HG03460 (cell line): ENCODE measurements around the gene MGAT4C.

Experiments
- ATAC-seq: cut with Tn5 transposase; IDR thresholded peaks from one replicate; pipeline ENCODE4 v1.9.1; 2021; ENCODE audit not compliant: unreplicated experiment

MGAT4C gene

GRCh38 chr12:86230516-86231146, 25.6 kb downstream of the MGAT4C start:
- ATAC-seq = no peak

- no peak for ATAC-seq
Measured at GRCh38 chr12:86229772-86230171, 26.4 kb downstream of the MGAT4C start.

- ATAC-seq = no peak
Measured at GRCh38 chr12:86228656-86229055, 27.5 kb downstream of the MGAT4C start.

GRCh38 chr12:86226481-86226880, 29.7 kb downstream of the MGAT4C start:
- ATAC-seq = no peak

- ATAC-seq = no peak
Measured at GRCh38 chr12:86216591-86216990, 39.6 kb downstream of the MGAT4C start.

- no peak for ATAC-seq
Measured at GRCh38 chr12:86213012-86213411, 43.2 kb downstream of the MGAT4C start.

GRCh38 chr12:86198696-86199444, 57.3 kb downstream of the MGAT4C start:
- ATAC-seq = no peak

GRCh38 chr12:86196465-86196864, 59.7 kb downstream of the MGAT4C start:
- no peak for ATAC-seq

GRCh38 chr12:86194721-86195120, 61.5 kb downstream of the MGAT4C start:
- ATAC-seq = no peak

- no peak for ATAC-seq
Measured at GRCh38 chr12:86193931-86194330, 62.3 kb downstream of the MGAT4C start.

GRCh38 chr12:86188226-86188625, 68.0 kb downstream of the MGAT4C start:
- no peak for ATAC-seq

- ATAC-seq = no peak
Measured at GRCh38 chr12:86186449-86186848, 69.7 kb downstream of the MGAT4C start.

- no peak for ATAC-seq
Measured at GRCh38 chr12:86179855-86180254, 76.3 kb downstream of the MGAT4C start.

- ATAC-seq = no peak
Measured at GRCh38 chr12:86174188-86174587, 82.0 kb downstream of the MGAT4C start.

- ATAC-seq = no peak
Measured at GRCh38 chr12:86172913-86173443, 83.2 kb downstream of the MGAT4C start.

GRCh38 chr12:86170051-86170450, 86.1 kb downstream of the MGAT4C start:
- no peak for ATAC-seq

GRCh38 chr12:86158956-86159355, 97.2 kb downstream of the MGAT4C start:
- ATAC-seq = no peak

GRCh38 chr12:86154620-86155019, 101.6 kb downstream of the MGAT4C start:
- no peak for ATAC-seq

GRCh38 chr12:86148612-86149011, 107.6 kb downstream of the MGAT4C start:
- ATAC-seq = no peak

GRCh38 chr12:86148071-86148470, 108.1 kb downstream of the MGAT4C start:
- no peak for ATAC-seq

- ATAC-seq = no peak
Measured at GRCh38 chr12:86145156-86145555, 111.0 kb downstream of the MGAT4C start.

GRCh38 chr12:86143162-86143561, 113.0 kb downstream of the MGAT4C start:
- ATAC-seq = no peak
